ENCODE measurements around the gene MIA2. TPM values are rescaled to one million over a fixed set of nuclear protein-coding genes. Genes with fewer than 3 reads are reported as not detected.

Gene MIA2
- total and polyA plus RNA-seq, 9 of the 15 experiments (the other 6 are each of a cell fraction or from before 2014, with no cell fraction given), result 6.0 to 21.8 (median 12.8) TPM

GRCh38 chr14:39320318-39320717 is 86.6 kb downstream of the MIA2 start (continued):
- TF ChIP-seq MTF1 (CRISPR knock-in tag; IDR thresholded peaks at IDR 0.05; ENCODE audit: borderline replicate concordance), result no peak

GRCh38 chr14:39322807-39323206 is 89.1 kb downstream of the MIA2 start:
- Histone ChIP-seq H3K36me3 (ENCODE audit: control insufficient read depth, insufficient read depth, low read length) (peaks cover 16% of the 10 kb centered on the region; the same call in 2 of the 3 replicates), H3K9me3 (replicated peaks; ENCODE audit: control insufficient read depth, insufficient read depth, low read depth, low read length) (no peaks in the 10 kb centered on the region), H3K27me3 (ENCODE audit: control insufficient read depth in 2 of 2, insufficient read depth in 2 of 2, low read length in 2 of 2) (no peaks in the 10 kb centered on the region), H3K4me1 (replicated peaks in 1 of 2; ENCODE audit: control insufficient read depth in 2 of 2, insufficient read depth in 2 of 2, low read length in 2 of 2) (no peaks in the 10 kb centered on the region), H4K20me1 (replicated peaks; ENCODE audit: control insufficient read depth, insufficient read depth, low read length) (no peaks in the 10 kb centered on the region), H3K4me3 (no peak overlapping the region), H3K79me2 (ENCODE audit: control insufficient read depth, insufficient read depth, low read length) (no peaks in the 10 kb centered on the region), H3K27ac (ENCODE audit: extremely low read depth, low read depth, low read length) (no peak overlapping the region), H3K9me1 (ENCODE audit: control insufficient read depth, insufficient read depth, low read length) (no peaks in the 10 kb centered on the region), H2AFZ (ENCODE audit: low read depth, low read length) (no peak overlapping the region), H3K9ac (ENCODE audit: insufficient read depth in 1 of 2, low read depth in 2 of 2, low read length in 2 of 2) (no peak overlapping the region), H3K4me2 (ENCODE audit: insufficient read depth, low read length) (no peak overlapping the region)
- no TSS peak for BruUV-seq (replicated peaks)
- TF ChIP-seq ATF3 (IDR thresholded peaks at IDR 0.05) (no peak), ATF3 (CRISPR knock-in tag; conservative IDR thresholded peaks at IDR 0.05) (no peak), THRB (CRISPR knock-in tag; conservative IDR thresholded peaks at IDR 0.05) (no peak), HDGF (IDR thresholded peaks at IDR 0.05) (no peak), ZC3H11A (IDR thresholded peaks at IDR 0.05; ENCODE audit: low read depth, low read length) (no peak), ARHGAP35 (IDR thresholded peaks at IDR 0.05; ENCODE audit: partially characterized antibody) (no peak), MTF1 (CRISPR knock-in tag; IDR thresholded peaks at IDR 0.05; ENCODE audit: borderline replicate concordance) (no peak)
- FAIRE-seq (no peak), ATAC-seq (no peak), DNase-seq (ENCODE audit: extremely low read depth in 1 of 4, low spot score in 3 of 4) (no peak)
- POLR2A ChIA-PET, result interaction anchor here (0.7 to 0.9 kb wide), 2 partner anchors 28 to 78 kb away, joined by 3 read pairs; no protein-coding TSS in a partner anchor
- CTCF ChIA-PET (ENCODE audit: low intra/inter-chr PET ratio), result no interaction called here
- intact Hi-C loops (cut with micrococcal nuclease), result no loop called here
- in situ Hi-C loops (cut with MboI), result no loop called here
